Choroid plexus epithelial cell (primary cell): Measurements from ENCODE around the gene ADAMTS5.

Experiments used
- DNase-seq: peaks from one replicate; pipeline ENCODE4 v3.0.0-alpha.2; 2010; ENCODE audit warnings: low read depth
- H3K4me3 ChIP-seq: 2 replicates; pipeline ENCODE4 v1.5.1; 2011; ENCODE audit warnings: low read depth, mild to moderate bottlenecking, control low read depth, low read length, moderate library complexity
- TF ChIP-seq, protein P1 (sequence below): conservative IDR thresholded peaks from 2 replicates; pipeline ENCODE4 v1.5.1; 2011; ENCODE audit warnings: low read depth, mild to moderate bottlenecking, control low read depth, inconsistent platforms, low read length, moderate library complexity

Gene ADAMTS5

DNA sequence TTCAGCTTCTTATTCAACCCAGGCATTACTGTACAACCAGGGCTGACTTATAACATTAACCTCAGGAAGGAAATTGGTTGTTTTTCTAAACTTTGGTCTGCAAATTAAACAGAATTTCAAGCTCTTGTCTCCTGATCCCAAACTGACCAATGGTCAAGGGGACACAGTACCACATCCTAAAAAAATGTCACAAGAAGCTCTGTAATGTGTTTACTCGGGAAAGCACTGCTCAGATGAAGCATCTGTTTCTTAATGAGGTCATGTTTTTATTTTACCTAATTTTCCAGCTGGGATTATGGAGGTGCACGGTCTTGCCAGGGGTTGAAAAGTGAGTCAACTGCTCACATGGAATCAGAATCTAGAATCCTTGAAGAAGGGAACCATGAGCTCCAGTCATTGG is 18.7 kb downstream of the ADAMTS5 start:
- TF ChIP-seq, protein P1, sequence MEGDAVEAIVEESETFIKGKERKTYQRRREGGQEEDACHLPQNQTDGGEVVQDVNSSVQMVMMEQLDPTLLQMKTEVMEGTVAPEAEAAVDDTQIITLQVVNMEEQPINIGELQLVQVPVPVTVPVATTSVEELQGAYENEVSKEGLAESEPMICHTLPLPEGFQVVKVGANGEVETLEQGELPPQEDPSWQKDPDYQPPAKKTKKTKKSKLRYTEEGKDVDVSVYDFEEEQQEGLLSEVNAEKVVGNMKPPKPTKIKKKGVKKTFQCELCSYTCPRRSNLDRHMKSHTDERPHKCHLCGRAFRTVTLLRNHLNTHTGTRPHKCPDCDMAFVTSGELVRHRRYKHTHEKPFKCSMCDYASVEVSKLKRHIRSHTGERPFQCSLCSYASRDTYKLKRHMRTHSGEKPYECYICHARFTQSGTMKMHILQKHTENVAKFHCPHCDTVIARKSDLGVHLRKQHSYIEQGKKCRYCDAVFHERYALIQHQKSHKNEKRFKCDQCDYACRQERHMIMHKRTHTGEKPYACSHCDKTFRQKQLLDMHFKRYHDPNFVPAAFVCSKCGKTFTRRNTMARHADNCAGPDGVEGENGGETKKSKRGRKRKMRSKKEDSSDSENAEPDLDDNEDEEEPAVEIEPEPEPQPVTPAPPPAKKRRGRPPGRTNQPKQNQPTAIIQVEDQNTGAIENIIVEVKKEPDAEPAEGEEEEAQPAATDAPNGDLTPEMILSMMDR = no peak
- no peak overlapping the region for H3K4me3 ChIP-seq
- DNase-seq = peak; percentile 36

DNA sequence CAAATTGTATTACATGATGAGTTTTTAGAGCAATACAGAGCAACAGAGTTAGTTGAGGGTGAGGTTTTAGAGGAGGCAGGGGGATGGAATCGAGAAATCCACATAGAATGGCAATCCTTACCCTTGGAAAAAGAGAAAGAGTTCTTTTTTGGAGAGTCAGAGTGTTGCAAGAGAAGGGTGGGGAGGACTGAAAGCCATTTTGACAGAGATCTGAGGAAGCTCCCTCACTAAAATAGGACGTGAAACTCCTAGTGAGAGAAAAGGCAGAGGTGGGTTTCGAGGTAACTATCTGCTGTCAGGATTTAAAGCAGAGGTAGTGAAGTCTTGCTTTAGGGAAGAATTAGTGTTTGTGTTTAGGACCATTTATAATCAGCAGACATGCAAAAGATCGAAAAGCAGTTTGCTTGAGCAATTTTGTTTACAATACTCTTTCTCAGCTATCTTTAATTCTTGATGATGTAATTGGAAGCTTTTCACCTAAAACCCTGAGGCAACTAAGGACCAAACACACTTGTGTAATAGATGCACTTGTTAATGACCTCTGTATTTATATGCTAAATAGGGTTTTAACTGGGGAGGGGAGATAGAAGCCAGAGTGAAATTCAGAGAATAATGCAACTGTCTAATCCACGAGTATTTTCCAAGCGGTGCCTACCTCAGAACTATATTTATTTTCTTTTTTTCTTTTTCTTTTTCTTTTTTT is 20.0 kb downstream of the ADAMTS5 start:
- H3K4me3 ChIP-seq = no peak overlapping the region
- DNase-seq = no peak
- TF ChIP-seq, protein P1 = no peak

DNA sequence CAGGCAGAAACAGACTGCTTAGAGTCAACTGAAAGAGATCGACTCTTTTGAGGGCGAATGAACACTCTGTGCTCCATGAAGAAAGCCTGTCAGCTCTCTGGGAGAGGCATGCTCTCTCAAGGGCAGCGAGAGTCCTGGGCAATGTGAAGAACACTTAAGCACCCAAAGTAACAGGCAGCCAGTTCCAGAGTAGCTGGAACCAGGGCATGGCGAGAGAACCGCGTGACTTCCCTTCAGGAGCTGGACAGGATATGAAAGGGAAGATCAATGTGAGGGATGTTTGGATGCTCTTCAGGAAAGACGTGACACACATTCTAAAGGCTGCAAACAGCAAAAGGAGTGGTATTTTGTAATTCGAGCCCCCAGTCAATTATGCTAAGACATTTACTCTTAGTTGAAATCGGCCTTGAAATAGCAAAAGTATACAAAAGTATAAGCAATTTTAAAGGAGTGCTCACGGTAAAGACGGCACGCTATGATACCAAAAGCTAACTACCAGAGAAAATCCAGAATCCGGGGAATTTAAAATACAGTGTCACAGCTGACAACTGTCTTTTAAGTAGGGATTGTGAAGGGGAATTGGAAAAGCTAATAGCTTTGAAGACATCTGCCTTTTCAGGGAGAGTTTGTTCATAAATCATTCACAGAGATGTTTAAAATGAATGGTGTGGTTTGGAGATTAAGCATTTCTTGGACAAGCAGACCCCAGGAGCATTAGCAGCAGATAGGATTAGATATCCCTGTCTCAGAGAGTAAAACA is 20.8 kb downstream of the ADAMTS5 start:
- no peak for DNase-seq
- H3K4me3 ChIP-seq = no peak overlapping the region
- TF ChIP-seq, protein P1 = no peak

DNA sequence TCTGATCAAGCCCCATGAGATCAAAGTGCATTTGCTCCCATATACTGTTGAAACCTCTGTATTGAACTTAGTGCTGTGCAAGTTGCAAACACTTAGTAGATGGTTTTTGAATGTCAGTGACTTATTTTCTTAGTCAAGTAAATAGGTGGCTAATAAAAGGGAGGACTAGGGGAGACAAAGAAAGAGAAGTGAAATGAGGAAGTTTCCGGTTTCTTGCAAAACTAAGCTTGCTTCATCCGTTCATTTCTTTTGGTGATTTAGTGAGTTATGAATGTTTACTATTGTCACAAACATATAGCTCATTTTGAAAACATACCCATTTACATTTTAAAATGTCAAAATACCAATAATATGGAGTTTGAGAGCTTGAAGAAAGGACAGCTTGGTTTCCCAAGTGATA is 23.0 kb downstream of the ADAMTS5 start:
- H3K4me3 ChIP-seq = no peak overlapping the region
- TF ChIP-seq, protein P1 = no peak
- no peak for DNase-seq

DNA sequence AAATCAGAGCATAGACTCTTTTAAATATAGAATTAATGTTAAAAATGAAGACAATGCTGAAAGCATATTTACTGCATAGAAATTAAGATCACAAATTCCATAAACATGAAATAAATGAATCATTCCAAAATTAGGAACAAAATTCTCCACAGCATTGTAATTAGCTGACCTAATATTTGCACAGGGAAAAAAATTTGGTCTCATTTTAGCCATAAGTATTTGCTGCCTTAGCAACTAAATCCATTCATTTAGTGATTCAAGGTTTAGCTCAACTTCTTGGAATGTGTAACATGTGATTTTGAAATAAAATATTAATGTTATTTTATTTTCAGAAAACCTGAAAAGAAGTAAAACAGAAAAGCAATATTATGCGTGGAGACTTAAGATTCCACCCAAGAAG is 25.5 kb downstream of the ADAMTS5 start:
- TF ChIP-seq, protein P1 = no peak
- no peak overlapping the region for H3K4me3 ChIP-seq
- DNase-seq = peak; percentile 45

DNA sequence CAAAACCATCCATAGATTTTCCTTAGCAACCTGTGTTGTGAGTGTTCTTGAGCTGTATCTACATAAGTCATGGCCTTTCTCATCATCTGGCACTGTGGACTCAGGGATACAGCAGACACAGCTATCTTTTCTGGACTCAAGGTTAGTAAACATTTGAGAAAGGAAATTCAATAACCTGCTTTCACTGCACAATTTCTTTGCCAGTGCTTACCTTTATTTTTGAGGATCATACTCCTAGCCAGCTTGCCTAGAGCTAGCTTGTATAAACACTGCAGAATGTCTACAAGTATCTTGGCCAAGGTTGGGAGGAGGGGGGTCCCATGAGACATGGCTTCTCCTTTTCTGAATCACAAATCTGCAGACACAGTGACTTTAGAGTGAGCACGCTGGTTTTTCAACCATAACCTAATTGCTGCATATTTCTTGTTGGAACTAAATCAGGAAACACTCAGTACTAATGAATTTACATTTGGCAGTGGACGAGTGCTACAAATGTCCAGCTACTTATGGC is 27.2 kb downstream of the ADAMTS5 start:
- H3K4me3 ChIP-seq = no peak overlapping the region
- peak; percentile 47 for DNase-seq
- TF ChIP-seq, protein P1 = no peak
